IMR-90 (cell line): ENCODE measurements around the gene SHC4. TPM values are rescaled to one million over a fixed set of nuclear protein-coding genes. Genes with fewer than 3 reads are reported as not detected.

Experiments
- ATAC-seq: fragments of 200-7000 bp; cut with Tn5 transposase; 2 replicates; pipeline ENCODE4 v1.9.1; 2020; ENCODE audit warnings: low read depth, mild to moderate bottlenecking, moderate library complexity
- BruUV-seq: library from RNA; stranded (reverse); fragments of 400-500 nt; replicated peaks from 2 replicates; lab custom pipeline; 2021; lab: Mats Ljungman, UMichigan
- CTCF ChIA-PET: fragments of 300-600 bp; formaldehyde crosslinking; extraction: SDS; loops from one replicate; lab custom pipeline; 2021; ENCODE audit warnings: antibody characterized with exemption; lab: Yijun Ruan, JAX
- POLR2A ChIA-PET: fragments of 300-600 bp; sonication (Branson Sonifier 250); formaldehyde crosslinking; loops from one replicate; lab custom pipeline; 2022; ENCODE audit warnings: antibody characterized with exemption; ENCODE audit not compliant: unreplicated experiment; lab: Charles Lee
- DNase-seq: peaks from one replicate; pipeline ENCODE4 v3.0.0; 2013
- H2AFZ ChIP-seq: replicated peaks from 2 replicates; pipeline ENCODE3; 2013; ENCODE audit warnings: low read length, mild to moderate bottlenecking; ENCODE audit not compliant: poor library complexity
- H2AK5ac ChIP-seq: 2 replicates; pipeline ENCODE4 v1.6.1; 2013; ENCODE audit warnings: low read depth, low read length, inconsistent platforms
- H2AK9ac ChIP-seq: replicated peaks from 2 replicates; pipeline ENCODE3; 2013; ENCODE audit warnings: mild to moderate bottlenecking, low read depth, low read length, moderate library complexity; ENCODE audit not compliant: poor library complexity
- H2BK120ac ChIP-seq: 2 replicates; pipeline ENCODE4 v1.6.1; 2013; ENCODE audit warnings: low read depth, low read length, inconsistent platforms
- H2BK15ac ChIP-seq: 3 replicates; pipeline ENCODE4 v1.6.1; 2013; ENCODE audit warnings: low read depth, low read length, inconsistent platforms
- H2BK20ac ChIP-seq: 2 replicates; pipeline ENCODE4 v1.6.1; 2013; ENCODE audit warnings: low read depth, mild to moderate bottlenecking, inconsistent platforms, low read length, moderate library complexity
- H2BK5ac ChIP-seq: 2 replicates; pipeline ENCODE4 v1.6.1; 2013; ENCODE audit warnings: mild to moderate bottlenecking, low read depth, low read length, inconsistent platforms; ENCODE audit not compliant: poor library complexity, severe bottlenecking
- H3K14ac ChIP-seq: replicated peaks from 2 replicates; pipeline ENCODE4 v1.6.1; 2013; ENCODE audit warnings: low read depth, low read length, inconsistent platforms
- H3K18ac ChIP-seq: 2 replicates; pipeline ENCODE4 v1.6.1; 2013; ENCODE audit warnings: low read depth, low read length, control low read depth
- H3K23ac ChIP-seq: 2 replicates; pipeline ENCODE4 v1.6.1; 2013; ENCODE audit warnings: low read depth, low read length, inconsistent platforms
- H3K27ac ChIP-seq: 2 replicates; pipeline ENCODE4 v1.5.1; 2013; ENCODE audit warnings: mild to moderate bottlenecking, control low read depth, low read length; ENCODE audit not compliant: insufficient read depth
- H3K27me3 ChIP-seq: 2 replicates; pipeline ENCODE4 v1.6.1; 2013; ENCODE audit warnings: low read length; ENCODE audit not compliant: control insufficient read depth, insufficient read depth
- H3K36me3 ChIP-seq: 2 replicates; pipeline ENCODE4 v1.6.1; 2013; ENCODE audit warnings: low read length, mixed read lengths; ENCODE audit not compliant: control insufficient read depth, insufficient read depth
- H3K4ac ChIP-seq: 2 replicates; pipeline ENCODE4 v1.6.1; 2013; ENCODE audit warnings: low read depth, low read length, inconsistent platforms
- H3K4me1 ChIP-seq: 2 replicates; pipeline ENCODE4 v1.6.1; 2013; ENCODE audit warnings: low read length, mixed read lengths; ENCODE audit not compliant: control insufficient read depth, insufficient read depth
- H3K4me2 ChIP-seq: 2 replicates; pipeline ENCODE4 v1.6.1; 2013; ENCODE audit warnings: low read depth, mild to moderate bottlenecking, control low read depth, low read length, moderate library complexity
- H3K4me3 ChIP-seq: 2 replicates; pipeline ENCODE4 v1.5.1; 2013; ENCODE audit warnings: low read depth, mild to moderate bottlenecking, control low read depth, low read length, moderate library complexity; ENCODE audit not compliant: insufficient read depth
- H3K56ac ChIP-seq: 2 replicates; pipeline ENCODE4 v1.6.1; 2013; ENCODE audit warnings: low read length, inconsistent platforms; ENCODE audit not compliant: insufficient read depth; ENCODE audit errors: extremely low read depth
- H3K79me1 ChIP-seq, 2 experiments: 2 replicates each; pipeline ENCODE4 v1.6.1; 2013; ENCODE audit warnings: low read length in 2 of 2, inconsistent platforms in 1 of 2, low read depth in 1 of 2
- H3K9ac ChIP-seq: 2 replicates; pipeline ENCODE4 v1.6.1; 2013; ENCODE audit warnings: low read depth, low read length, control low read depth
- H3K9me1 ChIP-seq: 2 replicates; pipeline ENCODE4 v1.6.1; 2013; ENCODE audit warnings: low read length, inconsistent platforms; ENCODE audit not compliant: insufficient read depth
- H3K9me3 ChIP-seq: 2 replicates; pipeline ENCODE4 v1.6.1; 2013; ENCODE audit warnings: low read length; ENCODE audit not compliant: control insufficient read depth, insufficient read depth
- H4K20me1 ChIP-seq: 2 replicates; pipeline ENCODE4 v1.6.1; 2013; ENCODE audit warnings: low read length, inconsistent platforms; ENCODE audit not compliant: insufficient read depth
- H4K5ac ChIP-seq: 2 replicates; pipeline ENCODE4 v1.6.1; 2013; ENCODE audit warnings: mild to moderate bottlenecking, low read depth, low read length, control low read depth
- H4K8ac ChIP-seq, 2 experiments: 2 replicates each; pipeline ENCODE4 v1.6.1; 2013; ENCODE audit warnings: low read depth in 2 of 2, low read length in 2 of 2, control low read depth in 1 of 2, inconsistent platforms in 1 of 2
- H4K91ac ChIP-seq: 2 replicates; pipeline ENCODE4 v1.6.1; 2013; ENCODE audit warnings: low read depth, low read length, inconsistent platforms; ENCODE audit not compliant: insufficient read depth
- CHD1 ChIP-seq: IDR thresholded peaks from 2 replicates; pipeline ENCODE4 v1.6.1; 2012; ENCODE audit warnings: low read depth, low read length, improper control_type of control experiment
- CTCF ChIP-seq: conservative IDR thresholded peaks from 2 replicates; pipeline ENCODE4 v1.5.1; 2012; ENCODE audit warnings: mild to moderate bottlenecking, low read depth, low read length, improper control_type of control experiment
- FOS ChIP-seq: fragments of 150-350 bp; IDR thresholded peaks from 2 replicates; pipeline ENCODE4 v1.6.1; 2016; ENCODE audit warnings: low read depth, low read length
- MAFK ChIP-seq: IDR thresholded peaks from 2 replicates; pipeline ENCODE4 v1.6.1; 2012; ENCODE audit warnings: low read depth, low read length, improper control_type of control experiment
- NFE2L2 ChIP-seq: fragments of 150-350 bp; IDR thresholded peaks from 2 replicates; pipeline ENCODE4 v1.6.1; 2016; ENCODE audit warnings: low read depth, mild to moderate bottlenecking, low read length
- POLR2A ChIP-seq: IDR thresholded peaks from 2 replicates; pipeline ENCODE4 v1.6.1; 2012; ENCODE audit warnings: mild to moderate bottlenecking, low read depth, low read length
- RAD21 ChIP-seq: IDR thresholded peaks from 2 replicates; pipeline ENCODE4 v1.6.1; 2012; ENCODE audit warnings: low read length, improper control_type of control experiment
- RFX5 ChIP-seq: IDR thresholded peaks from 2 replicates; pipeline ENCODE4 v1.8.0; 2012; ENCODE audit warnings: low read depth, mild to moderate bottlenecking, low read length, moderate library complexity
- SMC3 ChIP-seq: fragments of 150-350 bp; IDR thresholded peaks from 2 replicates; pipeline ENCODE4 v1.6.1; 2016; ENCODE audit warnings: low read depth, mild to moderate bottlenecking, antibody characterized with exemption, low read length, moderate library complexity
- WGBS, 2 experiments: methylation state at CpG; one replicate each; pipeline versions ENCODE4 v1.1.5 to v1.1.7; 2013; ENCODE audit warnings: missing lambda C conversion rate in 2 of 2; ENCODE audit not compliant: insufficient read length in 1 of 2; ENCODE audit errors: extremely low coverage in 2 of 2; 5-methylcytosine and 5-hydroxymethylcytosine counted together
- dilution Hi-C: fragments of 300-500 bp; cut with HindIII; formaldehyde crosslinking; loops from one replicate; pipeline ENCODE4 v1.14.3; 2018; ENCODE audit warnings: low sequenced_read_pairs; ENCODE audit not compliant: unreplicated experiment
- in situ Hi-C: fragments of 300-500 bp; cut with MboI; formaldehyde crosslinking; loops from 3 replicates; pipeline ENCODE4 v1.14.3; 2019; ENCODE audit warnings: low sequenced_read_pairs, inconsistent platforms, mixed read lengths
- intact Hi-C: fragments of 100-400 bp; cut with micrococcal nuclease; formaldehyde crosslinking; loops from 2 replicates; pipeline ENCODE4 v1.10.0; 2022
- polyA plus RNA-seq, 3 experiments: library from polyadenylated mRNA; depleted of rRNA; stranded (reverse); fragments of >200 nt; gene quantifications; 2 replicates each; pipeline ENCODE4 v1.2.3, GENCODE V29; 2012; ENCODE audit warnings: low replicate concordance in 1 of 3
- total RNA-seq: library from RNA; depleted of rRNA; stranded (reverse); fragments of >200 nt; gene quantifications from 2 replicates; pipeline ENCODE4 v1.2.3, GENCODE V29; 2012

SHC4 gene
- total and polyA plus RNA-seq, 2 of the 4 experiments (the other 2 are of a cell fraction), result 0.91 to 2.7 TPM

DNA sequence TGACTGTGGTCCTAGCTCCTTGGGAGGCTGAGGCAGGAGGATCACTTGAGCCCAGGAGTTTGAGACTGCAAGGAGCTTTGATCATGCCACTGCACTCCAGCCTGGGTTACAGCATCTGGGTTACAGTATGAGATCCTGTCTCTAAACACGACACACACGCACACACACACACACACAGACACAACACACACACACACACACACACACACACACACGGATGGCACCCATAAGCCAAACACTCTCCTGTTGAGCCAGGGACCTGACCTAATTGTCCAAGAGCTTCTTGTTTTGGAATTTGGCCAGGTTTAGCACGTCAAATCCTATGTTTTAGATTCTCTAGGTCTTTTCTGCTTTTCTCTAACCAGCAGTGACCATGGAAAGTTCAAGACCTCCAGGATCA is 59.0 kb downstream of the SHC4 start:
- BruUV-seq, result no TSS peak
- no peaks in the 10 kb centered on the region for H3K9me3 ChIP-seq
- peaks cover 7% of the 10 kb centered on the region for H3K9me1 ChIP-seq
- H2AK5ac ChIP-seq, result peak overlapping the region; percentile 53; the same call in 1 of the 2 replicates
- TF ChIP-seq MAFK, result no peak
- no peak for TF ChIP-seq SMC3
- TF ChIP-seq RAD21, result no peak
- TF ChIP-seq POLR2A, result no peak
- TF ChIP-seq NFE2L2, result no peak
- TF ChIP-seq CTCF, result no peak
- no peak for TF ChIP-seq FOS
- TF ChIP-seq CHD1, result no peak
- TF ChIP-seq RFX5, result no peak
- in situ Hi-C loops (no loop called here), dilution Hi-C loops (no loop called here), intact Hi-C loops (no loop called here)
- H4K8ac ChIP-seq, result no peak overlapping the region
- H2BK20ac ChIP-seq, result no peak overlapping the region
- no peak overlapping the region for H3K9ac ChIP-seq
- 82% methylated on average over 2 of the region's 4 CpGs; no CpG with 5 or more reads in 1 of the 2 experiments for WGBS, 2 experiments
- CTCF ChIA-PET, result interaction anchor here (0.6 kb wide), 1 partner anchor 12 kb away, joined by 4 read pairs; no protein-coding TSS in a partner anchor
- H3K27me3 ChIP-seq, result no peaks in the 10 kb centered on the region
- H3K36me3 ChIP-seq, result no peaks in the 10 kb centered on the region
- H3K56ac ChIP-seq, result no peak overlapping the region
- ATAC-seq (no peak), DNase-seq (no peak)
- no peak overlapping the region for H4K91ac ChIP-seq
- no peak overlapping the region for H2AFZ ChIP-seq
- no peak overlapping the region for H2AK9ac ChIP-seq
- H3K4me1 ChIP-seq, result no peaks in the 10 kb centered on the region; the same call in 1 of the 2 replicates
- H2BK15ac ChIP-seq, result no peak overlapping the region
- H3K4me3 ChIP-seq, result no peak overlapping the region
- H3K27ac ChIP-seq, result no peak overlapping the region
- no peak overlapping the region for H4K5ac ChIP-seq
- no peaks in the 10 kb centered on the region for H4K20me1 ChIP-seq
- POLR2A ChIA-PET, result no interaction called here
- H2BK5ac ChIP-seq, result no peak overlapping the region
- no peak overlapping the region for H3K4ac ChIP-seq
- H3K14ac ChIP-seq, result no peak overlapping the region
- H3K23ac ChIP-seq, result no peak overlapping the region
- H3K79me1 ChIP-seq, result peaks cover 4 to 7% of the 10 kb centered on the region in 2 experiments
- no peak overlapping the region for H3K4me2 ChIP-seq
- H2BK120ac ChIP-seq, result no peak overlapping the region
- no peak overlapping the region for H3K18ac ChIP-seq
